ENCODE measurements around the gene SDCCAG8. TPM values are rescaled to one million over a fixed set of nuclear protein-coding genes. Genes with fewer than 3 reads are reported as not detected.

The SDCCAG8 gene
- total and polyA plus RNA-seq, 4 donors: 8.5 to 25.8 (median 17.5) TPM

DNA sequence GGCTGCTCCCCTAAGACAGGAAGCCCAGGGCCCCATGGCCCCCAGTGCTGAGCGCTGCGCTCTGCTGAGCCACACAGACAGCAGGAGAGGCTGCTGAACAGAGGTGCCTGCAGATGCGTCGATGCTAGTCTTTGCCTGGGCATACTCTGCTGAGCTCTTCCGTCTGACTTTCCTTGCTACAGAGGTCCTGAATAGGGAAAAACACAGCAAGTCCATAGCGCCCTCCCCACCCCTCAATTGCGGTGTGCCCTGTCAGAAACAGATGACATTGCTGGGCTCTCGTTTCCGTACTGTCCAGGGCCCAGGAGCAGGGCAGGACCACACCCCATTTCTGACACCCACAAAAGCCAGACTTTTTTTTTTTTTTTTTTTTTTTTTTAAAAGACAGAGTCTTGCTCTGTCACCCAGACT, 252.5 kb downstream of the SDCCAG8 start:
- peaks cover 0 to 2% (median 0%) of the 10 kb centered on the region in 4 donors for H3K36me3 ChIP-seq (ENCODE audit: control insufficient read depth in 4 of 4, insufficient read depth in 3 of 4, low read depth in 1 of 4, low read length in 3 of 4)
- H3K27ac ChIP-seq (ENCODE audit: low read depth in 1 of 2, low read length in 2 of 2): no peak overlapping the region
- no peak for TF ChIP-seq FOXA1 (IDR thresholded peaks at IDR 0.05)
- TF ChIP-seq, protein P1, sequence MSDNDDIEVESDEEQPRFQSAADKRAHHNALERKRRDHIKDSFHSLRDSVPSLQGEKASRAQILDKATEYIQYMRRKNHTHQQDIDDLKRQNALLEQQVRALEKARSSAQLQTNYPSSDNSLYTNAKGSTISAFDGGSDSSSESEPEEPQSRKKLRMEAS (IDR thresholded peaks at IDR 0.05): no peak
- no peak for TF ChIP-seq RXRA (IDR thresholded peaks at IDR 0.05)
- no peak for TF ChIP-seq NR2F2 (IDR thresholded peaks at IDR 0.05)
- TF ChIP-seq SP1 (IDR thresholded peaks at IDR 0.05): no peak
- no peak for TF ChIP-seq GABPA (IDR thresholded peaks at IDR 0.05 in 1 of 2, conservative IDR thresholded peaks at IDR 0.05 in 1 of 2)
- no peak for TF ChIP-seq FOXA2 (IDR thresholded peaks at IDR 0.05)
- TF ChIP-seq, protein P2, sequence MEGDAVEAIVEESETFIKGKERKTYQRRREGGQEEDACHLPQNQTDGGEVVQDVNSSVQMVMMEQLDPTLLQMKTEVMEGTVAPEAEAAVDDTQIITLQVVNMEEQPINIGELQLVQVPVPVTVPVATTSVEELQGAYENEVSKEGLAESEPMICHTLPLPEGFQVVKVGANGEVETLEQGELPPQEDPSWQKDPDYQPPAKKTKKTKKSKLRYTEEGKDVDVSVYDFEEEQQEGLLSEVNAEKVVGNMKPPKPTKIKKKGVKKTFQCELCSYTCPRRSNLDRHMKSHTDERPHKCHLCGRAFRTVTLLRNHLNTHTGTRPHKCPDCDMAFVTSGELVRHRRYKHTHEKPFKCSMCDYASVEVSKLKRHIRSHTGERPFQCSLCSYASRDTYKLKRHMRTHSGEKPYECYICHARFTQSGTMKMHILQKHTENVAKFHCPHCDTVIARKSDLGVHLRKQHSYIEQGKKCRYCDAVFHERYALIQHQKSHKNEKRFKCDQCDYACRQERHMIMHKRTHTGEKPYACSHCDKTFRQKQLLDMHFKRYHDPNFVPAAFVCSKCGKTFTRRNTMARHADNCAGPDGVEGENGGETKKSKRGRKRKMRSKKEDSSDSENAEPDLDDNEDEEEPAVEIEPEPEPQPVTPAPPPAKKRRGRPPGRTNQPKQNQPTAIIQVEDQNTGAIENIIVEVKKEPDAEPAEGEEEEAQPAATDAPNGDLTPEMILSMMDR (IDR thresholded peaks at IDR 0.05; ENCODE audit: low read depth, low read length, missing input control): no peak
- TF ChIP-seq, protein P3, sequence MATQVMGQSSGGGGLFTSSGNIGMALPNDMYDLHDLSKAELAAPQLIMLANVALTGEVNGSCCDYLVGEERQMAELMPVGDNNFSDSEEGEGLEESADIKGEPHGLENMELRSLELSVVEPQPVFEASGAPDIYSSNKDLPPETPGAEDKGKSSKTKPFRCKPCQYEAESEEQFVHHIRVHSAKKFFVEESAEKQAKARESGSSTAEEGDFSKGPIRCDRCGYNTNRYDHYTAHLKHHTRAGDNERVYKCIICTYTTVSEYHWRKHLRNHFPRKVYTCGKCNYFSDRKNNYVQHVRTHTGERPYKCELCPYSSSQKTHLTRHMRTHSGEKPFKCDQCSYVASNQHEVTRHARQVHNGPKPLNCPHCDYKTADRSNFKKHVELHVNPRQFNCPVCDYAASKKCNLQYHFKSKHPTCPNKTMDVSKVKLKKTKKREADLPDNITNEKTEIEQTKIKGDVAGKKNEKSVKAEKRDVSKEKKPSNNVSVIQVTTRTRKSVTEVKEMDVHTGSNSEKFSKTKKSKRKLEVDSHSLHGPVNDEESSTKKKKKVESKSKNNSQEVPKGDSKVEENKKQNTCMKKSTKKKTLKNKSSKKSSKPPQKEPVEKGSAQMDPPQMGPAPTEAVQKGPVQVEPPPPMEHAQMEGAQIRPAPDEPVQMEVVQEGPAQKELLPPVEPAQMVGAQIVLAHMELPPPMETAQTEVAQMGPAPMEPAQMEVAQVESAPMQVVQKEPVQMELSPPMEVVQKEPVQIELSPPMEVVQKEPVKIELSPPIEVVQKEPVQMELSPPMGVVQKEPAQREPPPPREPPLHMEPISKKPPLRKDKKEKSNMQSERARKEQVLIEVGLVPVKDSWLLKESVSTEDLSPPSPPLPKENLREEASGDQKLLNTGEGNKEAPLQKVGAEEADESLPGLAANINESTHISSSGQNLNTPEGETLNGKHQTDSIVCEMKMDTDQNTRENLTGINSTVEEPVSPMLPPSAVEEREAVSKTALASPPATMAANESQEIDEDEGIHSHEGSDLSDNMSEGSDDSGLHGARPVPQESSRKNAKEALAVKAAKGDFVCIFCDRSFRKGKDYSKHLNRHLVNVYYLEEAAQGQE (IDR thresholded peaks at IDR 0.05): no peak
- TF ChIP-seq JUND (IDR thresholded peaks at IDR 0.05): no peak
- TF ChIP-seq RAD21 (IDR thresholded peaks at IDR 0.05): no peak
- DNase-seq (ENCODE audit: low spot score): no peak
- peaks cover 0 to 13% (median 3%) of the 10 kb centered on the region in 4 donors for H3K4me1 ChIP-seq (ENCODE audit: control insufficient read depth in 4 of 4, insufficient read depth in 4 of 4, low read length in 3 of 4)
- H3K9ac ChIP-seq (ENCODE audit: low read depth in 1 of 2, low read length in 2 of 2): no peak overlapping the region
- no peaks in the 10 kb centered on the region for H3K27me3 ChIP-seq (ENCODE audit: control insufficient read depth in 4 of 4, insufficient read depth in 4 of 4, low read length in 3 of 4)
- no peaks in the 10 kb centered on the region for H3K9me3 ChIP-seq (ENCODE audit: control insufficient read depth in 4 of 4, low read length in 3 of 4)
- 88% methylated on average over 9 of the region's 9 CpGs for WGBS
- no peak overlapping the region for H3K4me3 ChIP-seq (ENCODE audit: low read depth in 1 of 3, low read length in 3 of 3)

DNA sequence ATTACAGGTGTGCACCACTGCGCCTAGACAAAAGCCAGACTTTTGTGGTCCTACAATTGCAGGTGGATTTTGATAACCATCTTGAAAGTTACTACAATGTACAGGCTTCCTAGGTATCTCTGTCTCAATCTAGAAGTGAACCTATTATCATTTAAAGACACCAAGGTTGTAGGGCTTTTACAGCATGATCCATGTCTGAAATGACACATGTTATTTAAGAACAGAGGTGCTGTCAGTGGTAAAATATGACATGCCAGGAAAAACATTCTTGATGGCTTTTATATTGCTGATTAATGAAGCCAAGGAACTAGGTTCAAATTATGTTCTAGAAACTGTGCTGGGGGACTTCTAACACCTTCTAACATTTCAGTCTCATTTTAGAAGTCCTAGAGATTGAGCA, 253.1 kb downstream of the SDCCAG8 start:
- H3K36me3 ChIP-seq (ENCODE audit: control insufficient read depth in 4 of 4, insufficient read depth in 3 of 4, low read depth in 1 of 4, low read length in 3 of 4): no peaks in the 10 kb centered on the region

DNA sequence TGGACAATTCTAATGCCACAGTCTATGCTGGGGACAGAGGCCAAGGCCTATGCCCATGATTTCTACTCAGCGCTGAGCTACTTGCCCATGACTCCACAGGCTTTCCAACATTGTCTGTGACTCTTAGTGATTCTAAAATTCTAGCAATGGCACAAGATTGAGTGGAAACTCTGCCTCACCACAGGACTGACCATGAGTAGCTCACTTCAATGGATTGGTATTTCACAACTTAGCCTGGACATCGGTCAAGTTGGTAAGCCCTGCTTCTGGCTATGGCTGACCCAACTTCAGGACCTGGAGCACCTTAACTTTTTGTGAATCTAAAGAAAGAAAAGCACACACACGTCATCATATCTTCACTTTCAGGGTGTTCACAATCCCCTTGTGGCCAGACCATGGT, 255.1 kb downstream of the SDCCAG8 start:
- DNase-seq (ENCODE audit: low spot score): no peak
- no peaks in the 10 kb centered on the region for H3K36me3 ChIP-seq (ENCODE audit: control insufficient read depth in 4 of 4, insufficient read depth in 3 of 4, low read depth in 1 of 4, low read length in 3 of 4)
- peaks cover 0 to 6% (median 3%) of the 10 kb centered on the region in 4 donors for H3K4me1 ChIP-seq (ENCODE audit: control insufficient read depth in 4 of 4, insufficient read depth in 4 of 4, low read length in 3 of 4)
- H3K4me3 ChIP-seq (ENCODE audit: low read depth in 1 of 3, low read length in 3 of 3): no peak overlapping the region
- H3K9me3 ChIP-seq (ENCODE audit: control insufficient read depth in 4 of 4, low read length in 3 of 4): no peaks in the 10 kb centered on the region
- no peak overlapping the region for H3K27ac ChIP-seq (ENCODE audit: low read depth in 1 of 2, low read length in 2 of 2)
- H3K27me3 ChIP-seq (ENCODE audit: control insufficient read depth in 4 of 4, insufficient read depth in 4 of 4, low read length in 3 of 4): no peaks in the 10 kb centered on the region
- H3K9ac ChIP-seq (ENCODE audit: low read depth in 1 of 2, low read length in 2 of 2): no peak overlapping the region
- WGBS: 75% methylated on average over 3 of the region's 3 CpGs
- TF ChIP-seq, protein P1 (IDR thresholded peaks at IDR 0.05): no peak
- TF ChIP-seq NR2F2 (IDR thresholded peaks at IDR 0.05) (no peak), SP1 (IDR thresholded peaks at IDR 0.05) (no peak), RXRA (IDR thresholded peaks at IDR 0.05) (no peak), YY1 (IDR thresholded peaks at IDR 0.05) (peak; percentile 47), RAD21 (IDR thresholded peaks at IDR 0.05) (no peak), JUND (IDR thresholded peaks at IDR 0.05) (peak; percentile 82 to 97)
- TF ChIP-seq, protein P4, sequence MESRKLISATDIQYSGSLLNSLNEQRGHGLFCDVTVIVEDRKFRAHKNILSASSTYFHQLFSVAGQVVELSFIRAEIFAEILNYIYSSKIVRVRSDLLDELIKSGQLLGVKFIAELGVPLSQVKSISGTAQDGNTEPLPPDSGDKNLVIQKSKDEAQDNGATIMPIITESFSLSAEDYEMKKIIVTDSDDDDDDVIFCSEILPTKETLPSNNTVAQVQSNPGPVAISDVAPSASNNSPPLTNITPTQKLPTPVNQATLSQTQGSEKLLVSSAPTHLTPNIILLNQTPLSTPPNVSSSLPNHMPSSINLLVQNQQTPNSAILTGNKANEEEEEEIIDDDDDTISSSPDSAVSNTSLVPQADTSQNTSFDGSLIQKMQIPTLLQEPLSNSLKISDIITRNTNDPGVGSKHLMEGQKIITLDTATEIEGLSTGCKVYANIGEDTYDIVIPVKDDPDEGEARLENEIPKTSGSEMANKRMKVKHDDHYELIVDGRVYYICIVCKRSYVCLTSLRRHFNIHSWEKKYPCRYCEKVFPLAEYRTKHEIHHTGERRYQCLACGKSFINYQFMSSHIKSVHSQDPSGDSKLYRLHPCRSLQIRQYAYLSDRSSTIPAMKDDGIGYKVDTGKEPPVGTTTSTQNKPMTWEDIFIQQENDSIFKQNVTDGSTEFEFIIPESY (IDR thresholded peaks at IDR 0.05): no peak
- TF ChIP-seq, protein P5, sequence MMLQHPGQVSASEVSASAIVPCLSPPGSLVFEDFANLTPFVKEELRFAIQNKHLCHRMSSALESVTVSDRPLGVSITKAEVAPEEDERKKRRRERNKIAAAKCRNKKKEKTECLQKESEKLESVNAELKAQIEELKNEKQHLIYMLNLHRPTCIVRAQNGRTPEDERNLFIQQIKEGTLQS (IDR thresholded peaks at IDR 0.05): no peak
- TF ChIP-seq, protein P3 (IDR thresholded peaks at IDR 0.05): no peak

More for the DNA sequence above, 253.1 kb downstream of the SDCCAG8 start:
- H3K27me3 ChIP-seq (ENCODE audit: control insufficient read depth in 4 of 4, insufficient read depth in 4 of 4, low read length in 3 of 4): no peaks in the 10 kb centered on the region
- H3K9me3 ChIP-seq (ENCODE audit: control insufficient read depth in 4 of 4, low read length in 3 of 4): no peaks in the 10 kb centered on the region
- H3K27ac ChIP-seq (ENCODE audit: low read depth in 1 of 2, low read length in 2 of 2): no peak overlapping the region
- H3K4me1 ChIP-seq (ENCODE audit: control insufficient read depth in 4 of 4, insufficient read depth in 4 of 4, low read length in 3 of 4): peaks cover 0 to 13% (median 3%) of the 10 kb centered on the region in 4 donors
- H3K4me3 ChIP-seq (ENCODE audit: low read depth in 1 of 3, low read length in 3 of 3): no peak overlapping the region
- no peak overlapping the region for H3K9ac ChIP-seq (ENCODE audit: low read depth in 1 of 2, low read length in 2 of 2)
- DNase-seq (ENCODE audit: low spot score): no peak
- WGBS: 98% methylated on average over 1 of the region's 1 CpG
- no peak for TF ChIP-seq RAD21 (IDR thresholded peaks at IDR 0.05)
- TF ChIP-seq GABPA (IDR thresholded peaks at IDR 0.05 in 1 of 2, conservative IDR thresholded peaks at IDR 0.05 in 1 of 2): no peak
- no peak for TF ChIP-seq RXRA (IDR thresholded peaks at IDR 0.05)
- TF ChIP-seq TAF1 (conservative IDR thresholded peaks at IDR 0.05): no peak
- TF ChIP-seq SP1 (IDR thresholded peaks at IDR 0.05): no peak
- TF ChIP-seq JUND (IDR thresholded peaks at IDR 0.05): no peak
